H9 (cell line): ENCODE data around the gene ZSCAN30. TPM values are rescaled to one million over a fixed set of nuclear protein-coding genes. Genes with fewer than 3 reads are reported as not detected.

ENCODE experiments used
- DNase-seq: peaks from one replicate; pipeline ENCODE4 v3.0.0-alpha.2; 2017
- H2AFZ ChIP-seq: one replicate; pipeline ENCODE4 v1.6.1; 2013; ENCODE audit warnings: mild to moderate bottlenecking, low read length, control low read depth, moderate library complexity
- H2AK5ac ChIP-seq: 2 replicates; pipeline ENCODE4 v1.6.1; 2013; ENCODE audit warnings: low read length, control low read depth, mixed read lengths; ENCODE audit not compliant: insufficient read length
- H2BK120ac ChIP-seq: one replicate; pipeline ENCODE4 v1.6.1; 2013; ENCODE audit warnings: low read depth, mild to moderate bottlenecking, low read length, control low read depth, inconsistent platforms; ENCODE audit not compliant: poor library complexity, severe bottlenecking
- H2BK12ac ChIP-seq: 2 replicates; pipeline ENCODE4 v1.6.1; 2013; ENCODE audit warnings: low read length, control low read depth, mixed read lengths, low read depth; ENCODE audit not compliant: insufficient read length
- H2BK15ac ChIP-seq: 2 replicates; pipeline ENCODE4 v1.6.1; 2013; ENCODE audit warnings: low read depth, low read length, control low read depth
- H2BK20ac ChIP-seq: one replicate; pipeline ENCODE4 v1.6.1; 2013; ENCODE audit warnings: low read depth, mild to moderate bottlenecking, low read length, control low read depth, inconsistent platforms; ENCODE audit not compliant: poor library complexity, severe bottlenecking
- H2BK5ac ChIP-seq: 2 replicates; pipeline ENCODE4 v1.6.1; 2013; ENCODE audit warnings: low read length, control low read depth, mixed read lengths; ENCODE audit not compliant: insufficient read length
- H3K14ac ChIP-seq: 2 replicates; pipeline ENCODE4 v1.6.1; 2013; ENCODE audit warnings: low read length, control low read depth; ENCODE audit not compliant: insufficient read depth
- H3K18ac ChIP-seq: 2 replicates; pipeline ENCODE4 v1.6.1; 2013; ENCODE audit warnings: low read depth, mild to moderate bottlenecking, mixed read lengths, low read length, control low read depth; ENCODE audit not compliant: insufficient read length
- H3K23ac ChIP-seq: 2 replicates; pipeline ENCODE4 v1.6.1; 2013; ENCODE audit warnings: low read length, control low read depth, mixed read lengths, low read depth; ENCODE audit not compliant: insufficient read length
- H3K23me2 ChIP-seq: 2 replicates; pipeline ENCODE4 v1.6.1; 2013; ENCODE audit warnings: low read depth, mild to moderate bottlenecking, mixed read lengths, low read length, control low read depth; ENCODE audit not compliant: insufficient read length, poor library complexity, severe bottlenecking
- H3K27ac ChIP-seq: 2 replicates; pipeline ENCODE4 v1.5.1; 2013; ENCODE audit warnings: low read length, control low read depth, mixed read lengths, low read depth; ENCODE audit not compliant: insufficient read length
- H3K27me3 ChIP-seq: 2 replicates; pipeline ENCODE4 v1.6.1; 2013; ENCODE audit warnings: low read length, control low read depth, inconsistent platforms; ENCODE audit not compliant: insufficient read depth
- H3K4ac ChIP-seq: 2 replicates; pipeline ENCODE4 v1.6.1; 2013; ENCODE audit warnings: low read depth, mild to moderate bottlenecking, control low read depth, inconsistent platforms, low read length, moderate library complexity
- H3K4me1 ChIP-seq: 2 replicates; pipeline ENCODE4 v1.6.1; 2013; ENCODE audit warnings: low read length, control low read depth, inconsistent platforms; ENCODE audit not compliant: insufficient read depth
- H3K4me2 ChIP-seq: 2 replicates; pipeline ENCODE4 v1.6.1; 2013; ENCODE audit warnings: low read length, control low read depth, mixed read lengths; ENCODE audit not compliant: insufficient read length, insufficient read depth
- H3K56ac ChIP-seq: 2 replicates; pipeline ENCODE4 v1.6.1; 2013; ENCODE audit warnings: low read depth, mild to moderate bottlenecking, mixed read lengths, low read length, control low read depth; ENCODE audit not compliant: insufficient read length
- H3K79me1 ChIP-seq: 2 replicates; pipeline ENCODE4 v1.6.1; 2013; ENCODE audit warnings: low read depth, mild to moderate bottlenecking, moderate library complexity, low read length, control low read depth, inconsistent platforms; ENCODE audit not compliant: insufficient read depth, poor library complexity, severe bottlenecking
- H3K79me2 ChIP-seq: 2 replicates; pipeline ENCODE4 v1.6.1; 2013; ENCODE audit warnings: low read length, control low read depth, inconsistent platforms; ENCODE audit not compliant: insufficient read depth
- H3K9ac ChIP-seq: 2 replicates; pipeline ENCODE4 v1.6.1; 2013; ENCODE audit warnings: low read length, control low read depth, mixed read lengths; ENCODE audit not compliant: insufficient read length; ENCODE audit errors: extremely low read depth
- H3K9me3 ChIP-seq: one replicate; pipeline ENCODE4 v1.6.1; 2013; ENCODE audit warnings: low read depth, low read length, inconsistent platforms; ENCODE audit not compliant: control insufficient read depth
- H3T11ph ChIP-seq: one replicate; pipeline ENCODE4 v1.6.1; 2013; ENCODE audit warnings: mild to moderate bottlenecking, low read length, control low read depth, inconsistent platforms
- H4K20me1 ChIP-seq: one replicate; pipeline ENCODE4 v1.6.1; 2013; ENCODE audit not compliant: control insufficient read depth, insufficient read length, insufficient read depth
- H4K5ac ChIP-seq: 2 replicates; pipeline ENCODE4 v1.6.1; 2013; ENCODE audit warnings: low read depth, mild to moderate bottlenecking, mixed read lengths, low read length, control low read depth; ENCODE audit not compliant: insufficient read length
- H4K8ac ChIP-seq: replicated peaks from 2 replicates; pipeline ENCODE4 v1.6.1; 2013; ENCODE audit warnings: low read length, control low read depth, mixed read lengths, low read depth; ENCODE audit not compliant: insufficient read length
- H4K91ac ChIP-seq: 2 replicates; pipeline ENCODE4 v1.6.1; 2013; ENCODE audit warnings: low read depth, mild to moderate bottlenecking, moderate library complexity, mixed read lengths, low read length, control low read depth; ENCODE audit not compliant: insufficient read length
- H3K27ac Mint-ChIP-seq, 3 experiments: 2 replicates in 2 of 3; 3 replicates in 1 of 3; pipeline ENCODE4 v1.8.0; 2020 to 2021; ENCODE audit warnings: mixed read lengths in 3 of 3, mild to moderate bottlenecking in 1 of 3, moderate library complexity in 1 of 3
- H3K27me3 Mint-ChIP-seq: 2 replicates; pipeline ENCODE4 v1.8.0; 2021; ENCODE audit warnings: low read depth, mild to moderate bottlenecking, moderate library complexity, mixed read lengths
- H3K36me3 Mint-ChIP-seq, 3 experiments: 2 replicates in 2 of 3; 3 replicates in 1 of 3; pipeline ENCODE4 v1.8.0; 2020 to 2021; ENCODE audit warnings: low read depth in 3 of 3, mixed read lengths in 3 of 3; ENCODE audit not compliant: insufficient read depth in 1 of 3
- H3K4me1 Mint-ChIP-seq, 2 experiments: 2 replicates each; pipeline ENCODE4 v1.8.0; 2020; ENCODE audit warnings: mixed read lengths in 2 of 2
- H3K4me3 Mint-ChIP-seq, 2 experiments: 2 replicates in 1 of 2; 3 replicates in 1 of 2; pipeline ENCODE4 v1.8.0; 2020 to 2021; ENCODE audit warnings: mild to moderate bottlenecking in 2 of 2, mixed read lengths in 2 of 2, moderate library complexity in 1 of 2
- H3K9me3 Mint-ChIP-seq, 2 experiments: 2 replicates in 1 of 2; 3 replicates in 1 of 2; pipeline ENCODE4 v1.8.0; 2020; ENCODE audit warnings: mild to moderate bottlenecking in 2 of 2, mixed read lengths in 2 of 2, moderate library complexity in 1 of 2
- CTCF ChIP-seq: fragments of 200-600 bp; sonication (generic); conservative IDR thresholded peaks from 3 replicates; pipeline ENCODE4 v1.8.0; 2021; ENCODE audit warnings: antibody characterized with exemption, mild to moderate bottlenecking
- WGBS: extraction: QIAGEN DNeasy Blood & Tissue Kit; methylation state at CpG from one replicate; pipeline ENCODE4 v1.1.7; 2013; ENCODE audit warnings: missing lambda C conversion rate, low lambda C conversion rate, mixed read lengths; ENCODE audit not compliant: insufficient read length; ENCODE audit errors: extremely low coverage; 5-methylcytosine and 5-hydroxymethylcytosine counted together
- total RNA-seq: library from RNA; stranded (reverse); gene quantifications from 2 replicates; pipeline ENCODE4 v1.2.1, GENCODE V29; 2021

ZSCAN30 gene
- total RNA-seq, 1 experiment from 2014 or later, result 11.6 TPM

GRCh38 chr18:35283923-35284794 is 5.9 kb downstream of the ZSCAN30 start:
- H2AK5ac ChIP-seq, result no peak overlapping the region
- H3K14ac ChIP-seq, result no peak overlapping the region
- H2BK5ac ChIP-seq, result no peak overlapping the region
- Mint-ChIP-seq H3K27me3 (no peaks in the 10 kb centered on the region), H3K27ac (no peak overlapping the region), H3K4me1 (peaks cover under 1% of the 10 kb centered on the region in 2 experiments), H3K4me3 (no peak overlapping the region), H3K9me3 (peaks cover 59 to 63% of the 10 kb centered on the region in 2 experiments), H3K36me3 (peaks cover 38 to 75% (median 40%) of the 10 kb centered on the region in 3 experiments)
- no peak overlapping the region for H3K9ac ChIP-seq
- H3K9me3 ChIP-seq, result peaks cover 36% of the 10 kb centered on the region
- H3K18ac ChIP-seq, result no peak overlapping the region
- no peak overlapping the region for H2BK15ac ChIP-seq
- no peak overlapping the region for H2AFZ ChIP-seq
- no peak overlapping the region for H3K4ac ChIP-seq
- H4K91ac ChIP-seq, result no peak overlapping the region
- no peak overlapping the region for H3K56ac ChIP-seq
- H2BK12ac ChIP-seq, result no peak overlapping the region
- H3K27ac ChIP-seq, result no peak overlapping the region
- no peak overlapping the region for H4K5ac ChIP-seq
- H3K79me2 ChIP-seq, result no peaks in the 10 kb centered on the region
- H4K20me1 ChIP-seq, result no peaks in the 10 kb centered on the region
- H2BK20ac ChIP-seq, result no peak overlapping the region
- H3K4me1 ChIP-seq, result no peaks in the 10 kb centered on the region
- H2BK120ac ChIP-seq, result no peak overlapping the region
- no peaks in the 10 kb centered on the region for H3K27me3 ChIP-seq
- TF ChIP-seq CTCF, result no peak
- no CpG with 5 or more reads among the region's 7 CpGs for WGBS
- no peaks in the 10 kb centered on the region for H3K23me2 ChIP-seq
- H4K8ac ChIP-seq, result no peak overlapping the region
- no peak for DNase-seq
- H3T11ph ChIP-seq, result no peak overlapping the region
- H3K4me2 ChIP-seq, result no peak overlapping the region
- no peak overlapping the region for H3K23ac ChIP-seq
- H3K79me1 ChIP-seq, result peaks cover 3% of the 10 kb centered on the region
